Parathyroid adenoma (tissue), 2 donors: ENCODE data around the gene ATP6V1G2.

Experiments used
- H2AFZ ChIP-seq: fragments of 300-600 bp; sonication (generic); one replicate; pipeline ENCODE4 v1.7.0; 2017; ENCODE audit warnings: antibody characterized with exemption, mild to moderate bottlenecking
- H3K27ac ChIP-seq: fragments of 300-600 bp; sonication (generic); one replicate; pipeline ENCODE4 v1.7.0; 2017
- H3K27me3 ChIP-seq: fragments of 300-600 bp; sonication (generic); one replicate; pipeline ENCODE4 v1.7.0; 2017; ENCODE audit warnings: low read length; ENCODE audit not compliant: control insufficient read depth, insufficient read depth
- H3K36me3 ChIP-seq: fragments of 300-600 bp; sonication (generic); one replicate; pipeline ENCODE4 v1.7.0; 2017; ENCODE audit warnings: low read length; ENCODE audit not compliant: control insufficient read depth, insufficient read depth
- H3K4me1 ChIP-seq: fragments of 300-600 bp; sonication (generic); one replicate; pipeline ENCODE4 v1.7.0; 2017; ENCODE audit warnings: control low read depth
- H3K4me2 ChIP-seq: fragments of 300-600 bp; sonication (generic); one replicate; pipeline ENCODE4 v1.7.0; 2017; ENCODE audit warnings: low read length
- H3K4me3 ChIP-seq: fragments of 300-600 bp; sonication (generic); one replicate; pipeline ENCODE4 v1.7.0; 2017; ENCODE audit warnings: low read depth, low read length
- H3K79me2 ChIP-seq: fragments of 300-600 bp; sonication (generic); one replicate; pipeline ENCODE4 v1.7.0; 2017; ENCODE audit warnings: control low read depth
- H3K9ac ChIP-seq: fragments of 300-600 bp; sonication (generic); one replicate; pipeline ENCODE4 v1.7.0; 2017; ENCODE audit warnings: mild to moderate bottlenecking
- H3K9me3 ChIP-seq: fragments of 300-600 bp; sonication (generic); one replicate; pipeline ENCODE4 v1.7.0; 2017; ENCODE audit warnings: low read length; ENCODE audit not compliant: control insufficient read depth
- TF ChIP-seq, protein P1 (sequence below): fragments of 300-600 bp; sonication (generic); IDR thresholded peaks from one replicate; pipeline ENCODE4 v1.7.0; 2017; ENCODE audit warnings: antibody characterized with exemption, mild to moderate bottlenecking
- donor health status: primary hyperparathyroidism.

Gene ATP6V1G2

GRCh38 chr6:31543639-31544038 is 2.8 kb downstream of the ATP6V1G2 start:
- no peaks in the 10 kb centered on the region for H3K36me3 ChIP-seq
- peak overlapping the region; percentile 92 for H3K27ac ChIP-seq
- H3K27me3 ChIP-seq: no peaks in the 10 kb centered on the region
- peaks cover 22% of the 10 kb centered on the region for H3K4me1 ChIP-seq
- H2AFZ ChIP-seq: no peak overlapping the region
- H3K4me3 ChIP-seq: no peak overlapping the region
- no peak overlapping the region for H3K9ac ChIP-seq
- no peaks in the 10 kb centered on the region for H3K9me3 ChIP-seq
- H3K4me2 ChIP-seq: no peak overlapping the region
- peaks cover 47% of the 10 kb centered on the region for H3K79me2 ChIP-seq
- TF ChIP-seq, protein P1, sequence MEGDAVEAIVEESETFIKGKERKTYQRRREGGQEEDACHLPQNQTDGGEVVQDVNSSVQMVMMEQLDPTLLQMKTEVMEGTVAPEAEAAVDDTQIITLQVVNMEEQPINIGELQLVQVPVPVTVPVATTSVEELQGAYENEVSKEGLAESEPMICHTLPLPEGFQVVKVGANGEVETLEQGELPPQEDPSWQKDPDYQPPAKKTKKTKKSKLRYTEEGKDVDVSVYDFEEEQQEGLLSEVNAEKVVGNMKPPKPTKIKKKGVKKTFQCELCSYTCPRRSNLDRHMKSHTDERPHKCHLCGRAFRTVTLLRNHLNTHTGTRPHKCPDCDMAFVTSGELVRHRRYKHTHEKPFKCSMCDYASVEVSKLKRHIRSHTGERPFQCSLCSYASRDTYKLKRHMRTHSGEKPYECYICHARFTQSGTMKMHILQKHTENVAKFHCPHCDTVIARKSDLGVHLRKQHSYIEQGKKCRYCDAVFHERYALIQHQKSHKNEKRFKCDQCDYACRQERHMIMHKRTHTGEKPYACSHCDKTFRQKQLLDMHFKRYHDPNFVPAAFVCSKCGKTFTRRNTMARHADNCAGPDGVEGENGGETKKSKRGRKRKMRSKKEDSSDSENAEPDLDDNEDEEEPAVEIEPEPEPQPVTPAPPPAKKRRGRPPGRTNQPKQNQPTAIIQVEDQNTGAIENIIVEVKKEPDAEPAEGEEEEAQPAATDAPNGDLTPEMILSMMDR: no peak

DNA sequence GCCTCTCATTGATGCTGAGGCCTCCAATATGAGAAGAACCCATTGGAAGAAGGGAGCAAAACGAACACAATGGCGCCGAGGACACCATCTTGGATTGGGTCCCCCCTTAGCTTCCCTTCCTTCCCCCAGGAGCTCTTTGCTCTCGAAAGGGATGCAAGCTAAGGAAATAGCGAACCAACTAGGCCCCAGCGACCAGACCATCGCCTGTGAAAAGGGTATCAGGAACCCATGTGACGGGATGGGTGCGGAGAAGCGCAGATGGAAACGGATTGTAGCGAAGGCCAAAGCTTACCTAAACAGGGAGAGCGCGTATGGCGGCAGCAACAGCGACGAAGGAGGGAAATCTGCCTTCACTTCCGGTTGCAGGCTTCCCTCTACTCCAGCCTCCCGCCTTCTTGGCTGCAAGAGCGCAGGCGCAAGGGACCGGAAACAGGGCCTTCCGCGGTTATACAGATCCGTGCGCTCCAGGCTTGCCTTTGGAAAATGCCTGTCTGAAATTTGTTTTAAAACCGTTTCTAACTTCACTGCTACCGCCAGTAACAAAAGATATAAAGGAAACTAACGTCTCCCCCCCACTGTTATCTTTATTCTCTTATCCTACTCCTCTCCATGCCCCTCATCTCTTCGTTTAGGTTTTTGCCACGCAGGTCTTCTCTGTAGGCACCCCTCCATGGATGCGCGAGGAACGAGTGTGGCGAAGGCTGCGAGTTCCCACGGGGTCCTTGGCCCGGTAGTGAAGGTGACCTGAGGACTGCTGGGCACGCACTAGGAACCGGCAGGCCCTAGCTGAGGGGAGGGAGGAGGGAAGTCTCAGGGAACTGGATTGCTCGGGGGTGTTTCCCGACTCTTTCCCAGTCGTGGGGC is 4.5 kb downstream of the ATP6V1G2 start, which contains the start of gene DDX39B:
Gene DDX39B, minus strand, starts transcription at position 346 of the 864 bp plus-strand sequence. CDS start 1,471 bp downstream, outside the sequence.
- Histone ChIP-seq H3K36me3 (no peaks in the 10 kb centered on the region), H3K27me3 (no peaks in the 10 kb centered on the region), H3K9ac (peak within 1 kb of the TSS; percentile 90), H3K27ac (peak within 1 kb of the TSS; percentile 92), H3K9me3 (no peaks in the 10 kb centered on the region), H2AFZ (peak within 1 kb of the TSS; percentile 82), H3K79me2 (peaks cover 40% of the 10 kb centered on the region), H3K4me1 (peaks cover 20% of the 10 kb centered on the region), H3K4me2 (peak within 1 kb of the TSS; percentile 59), H3K4me3 (peak within 1 kb of the TSS; percentile 99)
- TF ChIP-seq, protein P1: no peak

- TF ChIP-seq, protein P1: no peak
- Histone ChIP-seq H3K4me3 (peak overlapping the region; percentile 99), H3K36me3 (no peaks in the 10 kb centered on the region), H2AFZ (peak overlapping the region; percentile 82), H3K4me1 (peaks cover 20% of the 10 kb centered on the region), H3K27me3 (no peaks in the 10 kb centered on the region), H3K4me2 (peak overlapping the region; percentile 59), H3K9me3 (no peaks in the 10 kb centered on the region), H3K9ac (peak overlapping the region; percentile 90), H3K79me2 (peaks cover 40% of the 10 kb centered on the region), H3K27ac (peak overlapping the region; percentile 92)
Measured at GRCh38 chr6:31541059-31541657, 5.2 kb downstream of the ATP6V1G2 start.

DNA sequence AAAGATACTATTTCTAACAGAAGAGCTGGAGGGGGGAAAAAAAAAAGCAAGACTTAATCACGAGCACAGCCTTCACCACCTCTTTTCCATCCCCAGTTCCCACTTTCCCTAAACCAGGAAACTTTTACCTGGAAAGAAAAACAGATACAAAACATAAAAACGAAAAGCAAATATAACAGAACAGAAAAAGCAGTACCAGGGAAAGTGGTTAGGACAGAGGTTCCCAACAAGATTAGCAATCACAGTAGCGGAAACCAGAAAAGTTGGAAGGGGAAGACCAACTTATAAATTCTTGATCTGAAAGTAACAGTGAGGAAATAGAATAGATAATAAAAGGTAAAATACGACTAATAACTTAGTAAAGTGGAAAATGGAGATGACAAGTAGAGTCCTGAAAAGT is 5.8 kb downstream of the ATP6V1G2 start:
- peak overlapping the region; percentile 92 for H3K27ac ChIP-seq

More for the DNA sequence above, 5.8 kb downstream of the ATP6V1G2 start:
- Histone ChIP-seq H3K4me1 (peaks cover 20% of the 10 kb centered on the region), H2AFZ (no peak overlapping the region), H3K79me2 (peaks cover 36% of the 10 kb centered on the region), H3K27me3 (no peaks in the 10 kb centered on the region), H3K4me3 (peak overlapping the region; percentile 99), H3K9ac (peak overlapping the region; percentile 90), H3K9me3 (no peaks in the 10 kb centered on the region), H3K4me2 (peak overlapping the region; percentile 59), H3K36me3 (no peaks in the 10 kb centered on the region)
- TF ChIP-seq, protein P1: no peak
